Measurements from ENCODE around the gene TTC38. TPM values are rescaled to one million over a fixed set of nuclear protein-coding genes. Genes with fewer than 3 reads are reported as not detected.

Gene TTC38
- total RNA-seq, 1 donor from 2014 or later, result 16.1 TPM

GRCh38 chr22:46339956-46340355, 72.1 kb downstream of the TTC38 start:
- Histone ChIP-seq H3K79me2 (ENCODE audit: insufficient read depth, low read length) (peaks cover 43% of the 10 kb centered on the region), H2AFZ (ENCODE audit: low read depth, low read length) (no peak overlapping the region), H3K36me3 (ENCODE audit: insufficient read depth, low read length) (peaks cover 30% of the 10 kb centered on the region), H4K20me1 (ENCODE audit: insufficient read depth, low read length) (peaks cover 56% of the 10 kb centered on the region), H3K4me3 (ENCODE audit: insufficient read depth, low read depth, low read length) (no peak overlapping the region), H3K9me3 (ENCODE audit: insufficient read depth, low read depth, low read length) (no peaks in the 10 kb centered on the region), H3K4me1 (ENCODE audit: insufficient read depth, low read length) (peaks cover 8% of the 10 kb centered on the region), H3K4me2 (ENCODE audit: low read length) (no peak overlapping the region), H3K9ac (ENCODE audit: low read length) (no peak overlapping the region), H3K27me3 (ENCODE audit: insufficient read depth, low read length) (no peaks in the 10 kb centered on the region), H3K27ac (ENCODE audit: low read depth, low read length) (no peak overlapping the region)
- no peaks in the 10 kb centered on the region for H3K9me3 Mint-ChIP-seq (ENCODE audit: unreplicated experiment)
- H3K27ac Mint-ChIP-seq (ENCODE audit: unreplicated experiment), result no peak overlapping the region
- H3K27me3 Mint-ChIP-seq (ENCODE audit: low read depth, unreplicated experiment), result no peaks in the 10 kb centered on the region
- no peak overlapping the region for H3K4me3 Mint-ChIP-seq (ENCODE audit: unreplicated experiment)
- TF ChIP-seq EZH2 (IDR thresholded peaks at IDR 0.05; ENCODE audit: insufficient read depth, low read length), result no peak
- TF ChIP-seq, protein P1, sequence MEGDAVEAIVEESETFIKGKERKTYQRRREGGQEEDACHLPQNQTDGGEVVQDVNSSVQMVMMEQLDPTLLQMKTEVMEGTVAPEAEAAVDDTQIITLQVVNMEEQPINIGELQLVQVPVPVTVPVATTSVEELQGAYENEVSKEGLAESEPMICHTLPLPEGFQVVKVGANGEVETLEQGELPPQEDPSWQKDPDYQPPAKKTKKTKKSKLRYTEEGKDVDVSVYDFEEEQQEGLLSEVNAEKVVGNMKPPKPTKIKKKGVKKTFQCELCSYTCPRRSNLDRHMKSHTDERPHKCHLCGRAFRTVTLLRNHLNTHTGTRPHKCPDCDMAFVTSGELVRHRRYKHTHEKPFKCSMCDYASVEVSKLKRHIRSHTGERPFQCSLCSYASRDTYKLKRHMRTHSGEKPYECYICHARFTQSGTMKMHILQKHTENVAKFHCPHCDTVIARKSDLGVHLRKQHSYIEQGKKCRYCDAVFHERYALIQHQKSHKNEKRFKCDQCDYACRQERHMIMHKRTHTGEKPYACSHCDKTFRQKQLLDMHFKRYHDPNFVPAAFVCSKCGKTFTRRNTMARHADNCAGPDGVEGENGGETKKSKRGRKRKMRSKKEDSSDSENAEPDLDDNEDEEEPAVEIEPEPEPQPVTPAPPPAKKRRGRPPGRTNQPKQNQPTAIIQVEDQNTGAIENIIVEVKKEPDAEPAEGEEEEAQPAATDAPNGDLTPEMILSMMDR (IDR thresholded peaks at IDR 0.05; ENCODE audit: insufficient read depth, low read depth, low read length), result no peak
- no peak for FAIRE-seq
- no peak for DNase-seq (ENCODE audit: low read depth)
- H3K36me3 Mint-ChIP-seq (ENCODE audit: low read depth, unreplicated experiment), result peaks cover 11% of the 10 kb centered on the region
- H3K4me1 Mint-ChIP-seq (ENCODE audit: low read depth, unreplicated experiment), result peaks cover 9% of the 10 kb centered on the region

- Histone ChIP-seq H3K4me2 (ENCODE audit: low read length) (no peak overlapping the region), H3K79me2 (ENCODE audit: insufficient read depth, low read length) (peaks cover 41% of the 10 kb centered on the region), H3K36me3 (ENCODE audit: insufficient read depth, low read length) (peaks cover 30% of the 10 kb centered on the region), H2AFZ (ENCODE audit: low read depth, low read length) (no peak overlapping the region), H3K27me3 (ENCODE audit: insufficient read depth, low read length) (no peaks in the 10 kb centered on the region), H3K9me3 (ENCODE audit: insufficient read depth, low read depth, low read length) (no peaks in the 10 kb centered on the region), H3K27ac (ENCODE audit: low read depth, low read length) (no peak overlapping the region), H3K4me3 (ENCODE audit: insufficient read depth, low read depth, low read length) (no peak overlapping the region), H4K20me1 (ENCODE audit: insufficient read depth, low read length) (peaks cover 59% of the 10 kb centered on the region), H3K4me1 (ENCODE audit: insufficient read depth, low read length) (peaks cover 8% of the 10 kb centered on the region), H3K9ac (ENCODE audit: low read length) (no peak overlapping the region)
- Mint-ChIP-seq H3K9me3 (ENCODE audit: unreplicated experiment) (no peaks in the 10 kb centered on the region), H3K36me3 (ENCODE audit: low read depth, unreplicated experiment) (peaks cover 11% of the 10 kb centered on the region), H3K27me3 (ENCODE audit: low read depth, unreplicated experiment) (no peaks in the 10 kb centered on the region), H3K4me3 (ENCODE audit: unreplicated experiment) (no peak overlapping the region), H3K27ac (ENCODE audit: unreplicated experiment) (no peak overlapping the region), H3K4me1 (ENCODE audit: low read depth, unreplicated experiment) (peaks cover 9% of the 10 kb centered on the region)
- DNase-seq (ENCODE audit: low read depth) (no peak), FAIRE-seq (no peak)
- TF ChIP-seq, protein P1 (IDR thresholded peaks at IDR 0.05; ENCODE audit: insufficient read depth, low read depth, low read length), result no peak
- TF ChIP-seq EZH2 (IDR thresholded peaks at IDR 0.05; ENCODE audit: insufficient read depth, low read length), result no peak
Measured at GRCh38 chr22:46340676-46341075, 72.9 kb downstream of the TTC38 start.

Other genes starting within 250 kb of the TTC38 start
- 8.4 and 9.6 TPM in 2 replicates for gene PPARA, start 117.5 kb upstream of the TTC38 start, total RNA-seq
- gene CDPF1, start 17.7 kb upstream of the TTC38 start, total RNA-seq, result 5.4 and 5.7 TPM in 2 replicates
- gene PKDREJ, start 4.7 kb upstream of the TTC38 start, total RNA-seq, result not detected in 2 replicates
- 2.4 and 4.1 TPM in 2 replicates for gene GTSE1, start 28.9 kb downstream of the TTC38 start, total RNA-seq
- gene TRMU, start 67.7 kb downstream of the TTC38 start, total RNA-seq, result 29.6 and 33.4 TPM in 2 replicates

Measured in astrocyte (in vitro differentiated cells and primary cell).